Spleen (tissue), 7 donors: ENCODE data around the gene COA1.

Experiments used
- POLR2A ChIP-seq, 3 donors: fragments of 450-650 bp; IDR thresholded peaks; one replicate each; pipeline ENCODE4 v1.5.1; 2017; ENCODE audit warnings: antibody characterized with exemption in 3 of 3, mild to moderate bottlenecking in 1 of 3
- TF ChIP-seq, protein P1 (sequence below), 11 experiments: fragments of 200-600 bp in 7 of 11; fragments of 450-650 bp in 4 of 11; sonication (generic) in 4 of 11; IDR thresholded peaks in 8 of 11; conservative IDR thresholded peaks in 3 of 11; 1 replicate in 7 of 11; 2 replicates in 4 of 11; pipeline versions ENCODE4 v1.4.0 to v1.8.0; 2016 to 2021; ENCODE audit warnings: antibody characterized with exemption in 11 of 11, inconsistent platforms in 4 of 11, mild to moderate bottlenecking in 1 of 11
- donor health status: DM: no; HTN: no; CAD: no; lungs with moderate emphysema.
- donor health status: DM: no; HTN: no; CAD: no.
- donor health status: DM: no; HTN: no; CAD: no.

GRCh38 chr7:43750016-43750887 is 20.9 kb upstream of the COA1 start:
- TF ChIP-seq, protein P1, sequence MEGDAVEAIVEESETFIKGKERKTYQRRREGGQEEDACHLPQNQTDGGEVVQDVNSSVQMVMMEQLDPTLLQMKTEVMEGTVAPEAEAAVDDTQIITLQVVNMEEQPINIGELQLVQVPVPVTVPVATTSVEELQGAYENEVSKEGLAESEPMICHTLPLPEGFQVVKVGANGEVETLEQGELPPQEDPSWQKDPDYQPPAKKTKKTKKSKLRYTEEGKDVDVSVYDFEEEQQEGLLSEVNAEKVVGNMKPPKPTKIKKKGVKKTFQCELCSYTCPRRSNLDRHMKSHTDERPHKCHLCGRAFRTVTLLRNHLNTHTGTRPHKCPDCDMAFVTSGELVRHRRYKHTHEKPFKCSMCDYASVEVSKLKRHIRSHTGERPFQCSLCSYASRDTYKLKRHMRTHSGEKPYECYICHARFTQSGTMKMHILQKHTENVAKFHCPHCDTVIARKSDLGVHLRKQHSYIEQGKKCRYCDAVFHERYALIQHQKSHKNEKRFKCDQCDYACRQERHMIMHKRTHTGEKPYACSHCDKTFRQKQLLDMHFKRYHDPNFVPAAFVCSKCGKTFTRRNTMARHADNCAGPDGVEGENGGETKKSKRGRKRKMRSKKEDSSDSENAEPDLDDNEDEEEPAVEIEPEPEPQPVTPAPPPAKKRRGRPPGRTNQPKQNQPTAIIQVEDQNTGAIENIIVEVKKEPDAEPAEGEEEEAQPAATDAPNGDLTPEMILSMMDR (IDR thresholded peaks at IDR 0.05 in 8 of 11, conservative IDR thresholded peaks at IDR 0.05 in 3 of 11) = no peak
- TF ChIP-seq POLR2A (IDR thresholded peaks at IDR 0.05) = no peak
